Measurements from ENCODE around the gene RAB44. TPM values are rescaled to one million over a fixed set of nuclear protein-coding genes. Genes with fewer than 3 reads are reported as not detected.

The RAB44 gene
- total and polyA plus RNA-seq, 2 donors from 2014 or later: 1.5 TPM; not detected in 1

DNA sequence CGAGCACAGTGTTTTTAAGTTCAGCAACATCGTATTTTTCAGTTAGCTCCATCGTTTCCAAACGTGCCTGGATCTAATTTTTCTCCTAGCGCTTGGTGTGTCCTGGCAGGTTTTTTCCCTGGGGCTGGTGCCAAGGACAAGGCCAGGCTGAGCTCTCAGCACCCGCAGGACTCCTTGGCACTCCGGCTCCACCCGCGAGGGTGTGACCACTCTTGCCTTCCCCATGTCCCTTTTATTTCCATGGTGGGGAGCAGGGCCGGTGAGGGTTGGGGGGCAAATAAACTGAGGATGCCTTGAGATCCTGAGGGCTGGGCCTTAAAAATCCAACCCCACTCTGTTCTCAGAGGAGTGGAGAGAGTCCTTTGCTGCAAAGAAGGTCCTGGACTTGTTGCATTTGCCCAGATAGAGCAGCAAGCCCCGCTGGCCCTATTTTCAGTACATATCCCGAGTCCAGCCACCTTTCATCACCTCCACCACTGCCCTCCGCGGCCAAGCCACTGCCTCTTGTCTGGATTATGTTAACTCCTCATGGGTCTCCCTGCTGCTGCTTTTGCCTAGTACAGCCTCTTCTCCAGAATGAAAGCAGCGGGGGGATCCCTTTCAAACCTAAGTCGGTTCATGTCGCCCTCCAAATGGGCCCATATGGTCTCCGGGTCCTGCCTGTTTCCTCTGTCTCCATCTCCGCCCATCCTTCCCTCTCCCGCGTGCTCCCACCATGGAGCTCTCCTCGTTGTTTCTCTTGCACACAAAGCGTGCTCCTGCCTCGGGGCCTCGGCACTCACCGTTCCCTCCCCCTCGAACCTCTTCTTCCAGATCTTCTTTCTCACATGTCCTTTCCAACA, 4.5 kb upstream of the RAB44 start:
- no peaks in the 10 kb centered on the region for H3K9me3 ChIP-seq (ENCODE audit: control insufficient read depth in 2 of 3, insufficient read depth in 1 of 3, low read length in 3 of 3)
- intact Hi-C loops (cut with DNase I): loop anchor here (10.0 kb wide), 1 partner anchor 52 kb away; no protein-coding TSS in a partner anchor
- H3K4me1 ChIP-seq (ENCODE audit: control insufficient read depth in 2 of 3, insufficient read depth in 2 of 3, low read depth in 1 of 3, low read length in 3 of 3): no peaks in the 10 kb centered on the region
- no peak overlapping the region for H3K27ac ChIP-seq (ENCODE audit: low read depth in 2 of 2, low read length in 2 of 2)
- H3K4me3 ChIP-seq (ENCODE audit: low read length in 3 of 3): no peak overlapping the region
- no peaks in the 10 kb centered on the region for H3K36me3 ChIP-seq (ENCODE audit: control insufficient read depth in 2 of 3, insufficient read depth in 3 of 3, low read length in 3 of 3)
- H3K9ac ChIP-seq (ENCODE audit: low read length in 3 of 3): no peak overlapping the region
- FAIRE-seq: no peak
- no peak for TF ChIP-seq CTCF (IDR thresholded peaks at IDR 0.05; ENCODE audit: borderline replicate concordance, extremely low read depth, insufficient read depth)
- no peaks in the 10 kb centered on the region for H3K27me3 ChIP-seq (ENCODE audit: control insufficient read depth, insufficient read depth, low read length)
- no peak for DNase-seq

DNA sequence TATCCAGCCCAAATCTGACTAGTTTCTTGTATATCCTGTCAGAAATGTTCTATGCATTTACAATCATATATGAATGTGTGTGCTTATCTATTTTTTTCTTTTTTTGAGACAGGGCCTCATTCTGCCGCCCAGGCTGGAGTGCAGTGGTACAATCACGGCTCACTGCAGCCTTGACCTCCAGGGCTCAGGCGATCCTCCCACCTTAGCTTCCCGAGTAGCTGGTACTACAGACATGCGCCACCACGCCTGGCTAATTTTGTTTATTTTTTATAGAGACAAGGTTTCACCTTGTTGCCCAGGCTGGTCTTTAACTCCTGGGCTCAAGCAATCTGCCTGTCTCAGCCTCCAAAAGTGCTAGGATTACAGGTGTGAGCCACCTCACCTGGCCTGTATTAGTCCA, 3.0 kb upstream of the RAB44 start:
- Histone ChIP-seq H3K27me3 (ENCODE audit: control insufficient read depth, insufficient read depth, low read length) (no peaks in the 10 kb centered on the region), H3K36me3 (ENCODE audit: control insufficient read depth in 2 of 3, insufficient read depth in 3 of 3, low read length in 3 of 3) (no peaks in the 10 kb centered on the region), H3K4me3 (ENCODE audit: low read length in 3 of 3) (no peak overlapping the region), H3K4me1 (ENCODE audit: control insufficient read depth in 2 of 3, insufficient read depth in 2 of 3, low read depth in 1 of 3, low read length in 3 of 3) (no peaks in the 10 kb centered on the region), H3K9me3 (ENCODE audit: control insufficient read depth in 2 of 3, insufficient read depth in 1 of 3, low read length in 3 of 3) (no peaks in the 10 kb centered on the region), H3K27ac (ENCODE audit: low read depth in 2 of 2, low read length in 2 of 2) (no peak overlapping the region), H3K9ac (ENCODE audit: low read length in 3 of 3) (no peak overlapping the region)
- DNase-seq (peak in 3 of 5 donors; percentile 70 to 85 (median 76)), FAIRE-seq (no peak)
- no peak for TF ChIP-seq CTCF (IDR thresholded peaks at IDR 0.05; ENCODE audit: borderline replicate concordance, extremely low read depth, insufficient read depth)
- intact Hi-C loops (cut with DNase I): loop anchor here (10.0 kb wide), 1 partner anchor 50 kb away; no protein-coding TSS in a partner anchor

- FAIRE-seq (no peak), DNase-seq (no peak)
- no peak for TF ChIP-seq CTCF (IDR thresholded peaks at IDR 0.05; ENCODE audit: borderline replicate concordance, extremely low read depth, insufficient read depth)
- H3K4me1 ChIP-seq (ENCODE audit: control insufficient read depth in 2 of 3, insufficient read depth in 2 of 3, low read depth in 1 of 3, low read length in 3 of 3): no peaks in the 10 kb centered on the region
- H3K27ac ChIP-seq (ENCODE audit: low read depth in 2 of 2, low read length in 2 of 2): no peak overlapping the region
- no peak overlapping the region for H3K4me3 ChIP-seq (ENCODE audit: low read length in 3 of 3)
- H3K27me3 ChIP-seq (ENCODE audit: control insufficient read depth, insufficient read depth, low read length): no peaks in the 10 kb centered on the region
- no peaks in the 10 kb centered on the region for H3K9me3 ChIP-seq (ENCODE audit: control insufficient read depth in 2 of 3, insufficient read depth in 1 of 3, low read length in 3 of 3)
- intact Hi-C loops (cut with DNase I): loop anchor here (10.0 kb wide), 1 partner anchor 49 kb away; no protein-coding TSS in a partner anchor
- H3K9ac ChIP-seq (ENCODE audit: low read length in 3 of 3): no peak overlapping the region
- H3K36me3 ChIP-seq (ENCODE audit: control insufficient read depth in 2 of 3, insufficient read depth in 3 of 3, low read length in 3 of 3): no peaks in the 10 kb centered on the region
Observed at GRCh38 chr6:36695414-36695813, 2.2 kb upstream of the RAB44 start.
